Stimulated activated naive B cell treated with anti-CD40 and anti-IgM and Interleukin-4, amounts not matched to agents 10 μg/mL and 1 μg/mL and 100 μg/mL, for 72 hours (primary cell): Measurements from ENCODE around the gene ADAMTS17.

Experiments used
- ATAC-seq, 2 donors: fragments of 150-1000 bp; cut with Tn5 transposase; replicated peaks; 2 replicates each; pipeline ENCODE4 v1.10.0; 2021; ENCODE audit warnings: moderate library complexity in 1 of 2
- DNase-seq: peaks from one replicate; pipeline ENCODE4 v3.0.0; 2021
- H3K27ac Mint-ChIP-seq: one replicate; pipeline ENCODE4 v1.8.0; 2022; ENCODE audit warnings: mild to moderate bottlenecking, mixed read lengths
- H3K27me3 Mint-ChIP-seq, 2 donors: one replicate each; pipeline ENCODE4 v1.8.0; 2022; ENCODE audit warnings: mixed read lengths in 2 of 2
- H3K36me3 Mint-ChIP-seq, 2 donors: one replicate each; pipeline ENCODE4 v1.8.0; 2022; ENCODE audit warnings: mixed read lengths in 2 of 2, mild to moderate bottlenecking in 1 of 2
- H3K4me1 Mint-ChIP-seq, 2 donors: one replicate each; pipeline ENCODE4 v1.8.0; 2022; ENCODE audit warnings: mixed read lengths in 2 of 2, mild to moderate bottlenecking in 1 of 2
- H3K4me3 Mint-ChIP-seq, 2 donors: one replicate each; pipeline ENCODE4 v1.8.0; 2022; ENCODE audit warnings: mild to moderate bottlenecking in 2 of 2, mixed read lengths in 2 of 2, moderate library complexity in 1 of 2
- H3K9me3 Mint-ChIP-seq, 2 donors: one replicate each; pipeline ENCODE4 v1.8.0; 2022; ENCODE audit warnings: mixed read lengths in 2 of 2, mild to moderate bottlenecking in 1 of 2

The ADAMTS17 gene

DNA sequence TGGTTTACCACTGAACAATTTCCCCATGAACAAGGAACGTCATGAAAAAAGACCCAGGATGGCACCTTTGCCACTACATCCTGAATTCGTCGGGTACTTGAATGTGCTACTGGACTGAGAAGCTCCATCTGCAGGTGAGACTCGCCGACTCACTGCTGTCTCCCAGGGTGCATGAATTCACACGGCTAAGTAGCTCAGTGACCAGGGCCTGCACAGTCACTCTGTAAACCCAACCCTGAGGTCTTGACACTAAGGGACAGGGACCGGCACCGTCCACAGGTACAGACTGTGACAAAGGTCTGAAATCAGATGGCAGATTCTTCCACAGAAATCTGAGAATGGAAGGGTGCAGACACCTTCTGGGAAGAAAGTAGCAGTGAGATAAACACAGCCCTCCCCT is 187.4 kb downstream of the ADAMTS17 start:
- Mint-ChIP-seq H3K27ac (no peak overlapping the region), H3K27me3 (peaks cover 0 to 6% of the 10 kb centered on the region in 2 donors), H3K9me3 (peaks cover 3 to 10% of the 10 kb centered on the region in 2 donors), H3K4me3 (no peak overlapping the region), H3K4me1 (no peaks in the 10 kb centered on the region), H3K36me3 (no peaks in the 10 kb centered on the region)
- no peak for ATAC-seq
- DNase-seq = no peak

DNA sequence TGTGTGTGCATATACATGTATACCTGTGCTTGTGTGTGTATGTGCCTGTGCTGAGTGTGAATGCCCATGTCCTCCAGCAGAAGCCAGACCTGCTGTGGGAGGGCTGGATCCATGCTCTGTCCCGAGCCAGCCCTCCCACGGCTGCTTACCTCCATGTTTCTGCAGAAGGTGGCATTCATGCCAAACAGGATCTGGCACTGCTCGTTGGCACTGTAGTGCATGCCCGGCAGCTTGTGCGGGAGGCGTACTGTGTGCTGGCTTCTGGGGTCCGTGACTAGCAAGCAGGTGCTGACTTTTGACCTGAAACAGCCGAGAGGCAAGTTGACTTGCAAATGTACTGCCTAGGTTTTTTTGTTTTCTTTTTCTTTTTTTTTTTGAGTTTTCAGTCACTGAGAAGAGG is 189.3 kb downstream of the ADAMTS17 start:
- H3K4me3 Mint-ChIP-seq = no peak overlapping the region
- no peaks in the 10 kb centered on the region for H3K36me3 Mint-ChIP-seq
- no peaks in the 10 kb centered on the region for H3K4me1 Mint-ChIP-seq
- H3K9me3 Mint-ChIP-seq = peaks cover 17 to 22% of the 10 kb centered on the region in 2 donors
- no peak for DNase-seq
- no peak for ATAC-seq
- H3K27me3 Mint-ChIP-seq = peaks cover 0 to 6% of the 10 kb centered on the region in 2 donors
- H3K27ac Mint-ChIP-seq = no peak overlapping the region

DNA sequence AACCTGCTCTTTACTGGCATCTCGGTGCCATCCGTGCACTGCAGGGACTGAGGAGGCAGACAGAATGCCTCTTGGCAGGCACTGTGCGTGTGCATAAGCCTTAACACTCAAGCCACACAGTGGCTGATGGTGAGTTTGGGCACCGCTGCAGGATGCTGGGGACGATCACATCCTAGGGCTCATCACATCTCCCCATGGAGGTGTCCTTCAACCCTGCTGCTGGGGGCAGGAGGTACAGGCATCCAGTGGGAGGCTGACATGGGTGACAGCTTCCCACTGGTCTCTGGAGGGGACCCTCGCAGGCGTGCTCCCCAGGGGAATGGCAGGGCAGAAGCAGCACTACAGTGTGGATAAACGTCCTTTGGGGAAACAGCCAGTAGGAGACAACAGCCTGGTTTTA is 190.9 kb downstream of the ADAMTS17 start:
- Mint-ChIP-seq H3K4me1 (no peaks in the 10 kb centered on the region), H3K27me3 (peaks cover 0 to 6% of the 10 kb centered on the region in 2 donors), H3K4me3 (no peak overlapping the region), H3K36me3 (peaks cover 0 to 2% of the 10 kb centered on the region in 2 donors), H3K27ac (no peak overlapping the region), H3K9me3 (peaks cover 21 to 30% of the 10 kb centered on the region in 2 donors)
- DNase-seq (no peak), ATAC-seq (no peak)

DNA sequence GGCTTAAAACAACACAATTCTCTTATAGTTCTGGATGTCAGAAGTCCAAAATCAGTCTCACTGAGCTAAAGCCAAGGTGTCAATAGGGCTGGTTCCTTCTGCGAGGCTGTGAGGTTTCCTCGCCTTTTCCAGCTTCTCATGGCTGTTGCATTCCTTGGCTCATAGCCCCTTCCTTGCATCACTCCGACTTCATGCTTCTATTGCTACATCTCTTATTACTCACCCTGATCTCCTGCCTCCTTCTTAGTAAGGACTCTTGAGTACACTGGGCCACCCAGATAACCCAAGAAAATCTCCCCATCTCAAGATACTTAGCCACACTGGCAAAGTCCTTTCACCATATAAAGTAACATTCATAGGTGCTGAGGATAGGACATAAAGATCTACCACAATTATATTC is 193.9 kb downstream of the ADAMTS17 start:
- no peaks in the 10 kb centered on the region for H3K4me1 Mint-ChIP-seq
- peaks cover 0 to 6% of the 10 kb centered on the region in 2 donors for H3K27me3 Mint-ChIP-seq
- ATAC-seq = no peak
- DNase-seq = no peak
- peaks cover 21 to 30% of the 10 kb centered on the region in 2 donors for H3K9me3 Mint-ChIP-seq
- no peak overlapping the region for H3K4me3 Mint-ChIP-seq
- H3K27ac Mint-ChIP-seq = no peak overlapping the region
- H3K36me3 Mint-ChIP-seq = peaks cover 0 to 2% of the 10 kb centered on the region in 2 donors

DNA sequence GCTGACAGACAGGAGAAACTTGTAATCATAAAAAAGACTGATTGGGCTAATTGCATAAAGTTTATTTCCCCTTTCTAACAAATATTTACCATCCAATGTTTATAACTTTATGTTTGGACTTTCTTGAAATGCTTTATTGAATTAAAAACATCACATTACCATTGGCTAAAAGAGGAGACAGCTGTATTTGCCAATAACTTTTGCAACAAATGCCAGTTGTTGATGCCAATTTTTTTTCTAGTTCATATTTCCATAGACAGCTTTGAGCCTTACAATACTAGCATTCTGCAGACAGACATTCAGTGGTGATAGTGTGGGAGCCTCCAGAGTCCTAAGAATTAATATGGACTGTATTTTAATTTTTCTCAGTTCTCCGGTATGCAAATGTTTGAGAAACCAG is 198.4 kb downstream of the ADAMTS17 start:
- Mint-ChIP-seq H3K36me3 (peaks cover 0 to 2% of the 10 kb centered on the region in 2 donors), H3K9me3 (peaks cover 9 to 12% of the 10 kb centered on the region in 2 donors), H3K4me3 (no peak overlapping the region), H3K4me1 (no peaks in the 10 kb centered on the region), H3K27ac (no peak overlapping the region), H3K27me3 (peaks cover 0 to 5% of the 10 kb centered on the region in 2 donors)
- ATAC-seq (no peak), DNase-seq (no peak)

DNA sequence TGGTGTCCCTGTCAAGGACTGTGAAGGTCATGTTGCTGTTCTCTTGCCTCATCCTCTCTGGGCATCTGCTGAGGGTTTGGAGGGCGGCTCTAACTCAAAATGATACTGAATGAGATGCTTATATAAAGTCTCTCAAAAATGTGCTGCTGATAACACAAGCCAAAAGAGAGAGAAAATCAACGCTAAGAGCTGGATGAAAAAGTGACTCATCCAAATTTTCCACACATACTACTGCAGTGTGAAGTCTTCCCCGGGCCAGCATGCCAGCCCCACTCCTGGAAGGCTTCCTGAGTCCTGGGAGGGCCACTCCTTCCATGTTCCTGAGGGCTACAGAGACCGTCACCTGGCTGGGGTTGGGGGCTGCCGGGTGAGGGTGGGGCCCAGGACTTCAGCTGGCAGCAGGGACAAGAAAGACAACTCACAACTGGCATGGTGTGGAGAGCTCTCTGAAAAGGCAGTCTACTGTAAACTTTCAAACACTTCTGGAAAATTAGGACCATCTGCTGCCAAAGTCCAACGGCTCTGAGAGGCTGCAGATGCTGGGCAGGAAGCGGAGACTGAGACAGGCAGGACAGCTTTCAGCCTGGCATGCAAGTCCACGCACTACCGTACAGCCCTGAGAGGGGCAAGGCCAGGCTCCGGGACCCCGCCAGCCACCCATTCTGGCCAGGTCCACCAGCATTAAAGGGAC is 200.3 kb downstream of the ADAMTS17 start:
- no peak for DNase-seq

DNA sequence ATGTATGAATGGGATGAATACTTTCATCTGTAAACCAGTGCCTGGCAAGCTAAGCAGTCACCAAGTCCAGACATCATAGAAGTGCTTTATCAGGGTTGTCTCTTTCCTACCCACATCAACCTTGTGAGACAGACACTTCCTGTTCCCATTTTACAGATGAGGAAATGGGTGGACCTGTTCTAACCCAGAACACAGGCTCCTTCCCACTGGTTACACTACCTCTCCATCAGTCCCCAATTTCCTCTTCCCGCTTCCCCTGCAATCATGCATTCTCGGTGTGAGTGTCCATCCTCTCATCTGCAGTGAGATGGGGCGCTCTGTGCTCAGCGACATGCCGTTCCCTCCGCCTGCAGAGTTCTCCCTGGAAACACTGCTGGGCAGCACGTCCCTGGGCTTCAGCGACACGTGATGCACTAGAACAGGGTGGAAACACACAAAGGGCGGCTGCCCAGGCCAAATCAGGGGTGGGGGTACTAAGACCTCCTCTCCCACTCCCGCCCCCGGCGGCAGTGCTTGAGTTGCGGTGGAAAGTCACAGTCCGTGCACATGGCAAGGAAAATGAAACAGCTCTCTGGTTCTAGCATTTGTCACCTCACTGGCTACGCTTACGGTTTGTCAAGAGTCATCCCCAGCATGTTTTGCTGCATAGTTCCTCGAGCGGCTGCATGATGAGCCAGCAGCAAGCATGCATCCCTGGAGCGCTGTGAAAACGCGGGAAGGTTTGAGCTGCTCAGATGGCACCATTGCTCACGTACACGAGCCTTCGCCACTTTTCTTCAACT is 201.1 kb downstream of the ADAMTS17 start:
- Mint-ChIP-seq H3K36me3 (no peaks in the 10 kb centered on the region), H3K4me3 (no peak overlapping the region), H3K27me3 (peaks cover 0 to 5% of the 10 kb centered on the region in 2 donors), H3K27ac (no peak overlapping the region), H3K4me1 (no peaks in the 10 kb centered on the region), H3K9me3 (no peaks in the 10 kb centered on the region)
- DNase-seq (no peak), ATAC-seq (no peak)

More for the DNA sequence above, 200.3 kb downstream of the ADAMTS17 start:
- H3K27ac Mint-ChIP-seq = no peak overlapping the region
- ATAC-seq = no peak
- peaks cover 0 to 5% of the 10 kb centered on the region in 2 donors for H3K27me3 Mint-ChIP-seq
- no peaks in the 10 kb centered on the region for H3K4me1 Mint-ChIP-seq
- H3K9me3 Mint-ChIP-seq = peaks cover 0 to 2% of the 10 kb centered on the region in 2 donors
- no peaks in the 10 kb centered on the region for H3K36me3 Mint-ChIP-seq
- H3K4me3 Mint-ChIP-seq = no peak overlapping the region

- Mint-ChIP-seq H3K27ac (no peak overlapping the region), H3K9me3 (peaks cover 0 to 2% of the 10 kb centered on the region in 2 donors), H3K4me1 (no peaks in the 10 kb centered on the region), H3K4me3 (no peak overlapping the region), H3K27me3 (no peaks in the 10 kb centered on the region), H3K36me3 (no peaks in the 10 kb centered on the region)
- ATAC-seq (no peak), DNase-seq (no peak)
Measured at GRCh38 chr15:100134586-100134985, 207.2 kb downstream of the ADAMTS17 start.

GRCh38 chr15:100134089-100134583 is 207.6 kb downstream of the ADAMTS17 start:
- no peak for DNase-seq
- ATAC-seq = no peak
- Mint-ChIP-seq H3K27me3 (no peaks in the 10 kb centered on the region), H3K36me3 (no peaks in the 10 kb centered on the region), H3K27ac (no peak overlapping the region), H3K4me3 (no peak overlapping the region), H3K4me1 (no peaks in the 10 kb centered on the region), H3K9me3 (peaks cover 0 to 2% of the 10 kb centered on the region in 2 donors)

DNA sequence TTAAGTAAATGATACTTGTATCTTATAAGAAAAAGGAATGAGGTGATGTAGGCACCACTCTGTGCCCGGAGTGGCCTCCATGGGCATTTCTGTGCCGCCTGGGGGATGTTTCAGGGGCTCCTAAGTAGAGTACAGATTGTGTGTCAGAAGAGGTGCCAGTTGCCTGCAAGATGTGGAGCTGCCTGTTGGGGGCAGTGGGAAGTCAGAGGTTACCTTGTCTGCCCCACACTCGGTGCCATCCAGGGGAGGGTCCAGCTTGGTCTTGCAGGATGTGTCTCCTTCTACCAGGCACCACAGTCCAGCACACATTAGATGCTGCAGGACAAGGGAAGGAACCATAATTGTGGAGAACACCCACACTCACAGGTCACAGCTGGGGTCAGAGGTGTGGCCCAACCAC is 208.8 kb downstream of the ADAMTS17 start:
- ATAC-seq = no peak
- no peaks in the 10 kb centered on the region for H3K4me1 Mint-ChIP-seq

DNA sequence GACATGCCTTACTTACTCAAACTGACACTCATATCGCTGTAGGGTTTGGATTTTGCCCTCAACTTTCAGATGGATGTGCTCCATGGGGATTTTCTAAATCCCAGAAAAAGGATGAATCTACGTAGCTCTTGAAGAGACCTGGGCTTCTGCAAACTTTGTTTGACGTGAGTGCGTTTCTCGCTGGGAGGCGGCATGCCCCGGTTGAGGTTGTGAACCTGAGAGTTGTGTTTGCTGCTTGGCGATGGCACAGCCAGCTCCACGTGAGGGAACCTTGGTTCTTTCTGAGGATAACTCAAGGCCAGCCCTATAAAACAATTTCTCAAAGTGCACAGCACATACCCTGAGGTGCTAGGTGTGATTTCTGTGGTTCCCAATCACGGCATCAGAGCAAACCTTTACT is 209.5 kb downstream of the ADAMTS17 start:
- Mint-ChIP-seq H3K4me3 (no peak overlapping the region), H3K36me3 (no peaks in the 10 kb centered on the region), H3K4me1 (no peaks in the 10 kb centered on the region), H3K27me3 (no peaks in the 10 kb centered on the region), H3K27ac (no peak overlapping the region), H3K9me3 (peaks cover 0 to 2% of the 10 kb centered on the region in 2 donors)
- no peak for ATAC-seq
- no peak for DNase-seq

More for the DNA sequence above, 208.8 kb downstream of the ADAMTS17 start:
- no peaks in the 10 kb centered on the region for H3K36me3 Mint-ChIP-seq
- no peak overlapping the region for H3K27ac Mint-ChIP-seq
- peaks cover 0 to 2% of the 10 kb centered on the region in 2 donors for H3K9me3 Mint-ChIP-seq
- no peak for DNase-seq
- H3K27me3 Mint-ChIP-seq = no peaks in the 10 kb centered on the region
- H3K4me3 Mint-ChIP-seq = no peak overlapping the region

- DNase-seq (no peak), ATAC-seq (peak in 1 of 2 donors; percentile 43)
- Mint-ChIP-seq H3K27me3 (peaks cover 0 to 2% of the 10 kb centered on the region in 2 donors), H3K9me3 (peaks cover 0 to 2% of the 10 kb centered on the region in 2 donors), H3K4me1 (no peaks in the 10 kb centered on the region), H3K36me3 (no peaks in the 10 kb centered on the region), H3K27ac (peak overlapping the region; percentile 28), H3K4me3 (peak overlapping the region in 1 of 2 donors; percentile 25)
Measured at GRCh38 chr15:100131321-100132224, 210.2 kb downstream of the ADAMTS17 start.

GRCh38 chr15:100129677-100130076 is 212.1 kb downstream of the ADAMTS17 start:
- Mint-ChIP-seq H3K4me1 (no peaks in the 10 kb centered on the region), H3K27me3 (peaks cover 0 to 4% of the 10 kb centered on the region in 2 donors), H3K9me3 (no peaks in the 10 kb centered on the region), H3K36me3 (no peaks in the 10 kb centered on the region), H3K27ac (no peak overlapping the region), H3K4me3 (no peak overlapping the region)
- DNase-seq (no peak), ATAC-seq (no peak)
